ENCODE results near the gene CCDC120. TPM values are rescaled to one million over a fixed set of nuclear protein-coding genes. Genes with fewer than 3 reads are reported as not detected.

The CCDC120 gene
- total RNA-seq, 2 donors from 2014 or later: 3.6 to 5.6 TPM

- Histone ChIP-seq H3K4me1 (ENCODE audit: control insufficient read depth in 1 of 2, low read depth in 2 of 2) (no peaks in the 10 kb centered on the region), H3K27me3 (replicated peaks; ENCODE audit: insufficient read depth) (no peaks in the 10 kb centered on the region), H3K9me3 (no peaks in the 10 kb centered on the region), H3K36me3 (no peaks in the 10 kb centered on the region), H3K27ac (peak overlapping the region; percentile 70 to 78), H3K4me3 (peak overlapping the region; percentile 76)
- DNase-seq (ENCODE audit: low spot score) (peak; percentile 61), ATAC-seq (ENCODE audit: insufficient number of reproducible peaks, low FRiP score, low read depth) (peak; percentile 97)
- TF ChIP-seq CTCF (IDR thresholded peaks at IDR 0.05): no peak
These were observed 42.2 kb downstream of the CCDC120 start for GRCh38 chrX:49100704-49101628.

GRCh38 chrX:49101629-49101984, 42.8 kb downstream of the CCDC120 start:
- Histone ChIP-seq H3K27ac (peak overlapping the region in 1 of 2 donors; percentile 41), H3K36me3 (no peaks in the 10 kb centered on the region), H3K9me3 (no peaks in the 10 kb centered on the region), H3K4me1 (ENCODE audit: control insufficient read depth in 1 of 2, low read depth in 2 of 2) (no peaks in the 10 kb centered on the region), H3K27me3 (replicated peaks; ENCODE audit: insufficient read depth) (no peaks in the 10 kb centered on the region), H3K4me3 (peak overlapping the region; percentile 76)
- DNase-seq (ENCODE audit: low spot score) (no peak), ATAC-seq (ENCODE audit: insufficient number of reproducible peaks, low FRiP score, low read depth) (no peak)
- no peak for TF ChIP-seq CTCF (IDR thresholded peaks at IDR 0.05)

GRCh38 chrX:49102190-49102589, 43.4 kb downstream of the CCDC120 start:
- no peaks in the 10 kb centered on the region for H3K9me3 ChIP-seq
- no peak for TF ChIP-seq CTCF (IDR thresholded peaks at IDR 0.05)

GRCh38 chrX:49103637-49104036, 44.8 kb downstream of the CCDC120 start:
- no peaks in the 10 kb centered on the region for H3K36me3 ChIP-seq
- H3K4me3 ChIP-seq: no peak overlapping the region
- no peaks in the 10 kb centered on the region for H3K27me3 ChIP-seq (replicated peaks; ENCODE audit: insufficient read depth)
- ATAC-seq (ENCODE audit: insufficient number of reproducible peaks, low FRiP score, low read depth): no peak
- no peak for TF ChIP-seq CTCF (IDR thresholded peaks at IDR 0.05)
- H3K27ac ChIP-seq: no peak overlapping the region
- H3K4me1 ChIP-seq (ENCODE audit: control insufficient read depth in 1 of 2, low read depth in 2 of 2): no peaks in the 10 kb centered on the region
- no peaks in the 10 kb centered on the region for H3K9me3 ChIP-seq
- no peak for DNase-seq (ENCODE audit: low spot score)

More at GRCh38 chrX:49102190-49102589, 43.4 kb downstream of the CCDC120 start:
- Histone ChIP-seq H3K4me3 (no peak overlapping the region), H3K36me3 (no peaks in the 10 kb centered on the region), H3K4me1 (ENCODE audit: control insufficient read depth in 1 of 2, low read depth in 2 of 2) (no peaks in the 10 kb centered on the region), H3K27me3 (replicated peaks; ENCODE audit: insufficient read depth) (no peaks in the 10 kb centered on the region), H3K27ac (no peak overlapping the region)
- DNase-seq (ENCODE audit: low spot score) (no peak), ATAC-seq (ENCODE audit: insufficient number of reproducible peaks, low FRiP score, low read depth) (no peak)

GRCh38 chrX:49106296-49106695, 47.5 kb downstream of the CCDC120 start:
- Histone ChIP-seq H3K27ac (no peak overlapping the region), H3K4me3 (no peak overlapping the region), H3K27me3 (replicated peaks; ENCODE audit: insufficient read depth) (no peaks in the 10 kb centered on the region), H3K9me3 (no peaks in the 10 kb centered on the region), H3K36me3 (peaks cover 4% of the 10 kb centered on the region), H3K4me1 (ENCODE audit: control insufficient read depth in 1 of 2, low read depth in 2 of 2) (no peaks in the 10 kb centered on the region)
- ATAC-seq (ENCODE audit: insufficient number of reproducible peaks, low FRiP score, low read depth) (no peak), DNase-seq (ENCODE audit: low spot score) (no peak)
- TF ChIP-seq CTCF (IDR thresholded peaks at IDR 0.05): no peak

All from thoracic aorta (tissue), 2 donors.